ENCODE results near the gene TMEM259.

GRCh38 chr19:1015782-1016646 is 4.9 kb downstream of the TMEM259 start:
- TF ChIP-seq GATA2 (IDR thresholded peaks at IDR 0.05; ENCODE audit: low read depth, low read length) (no peak), GATA3 (IDR thresholded peaks at IDR 0.05; ENCODE audit: low read depth, low read length) (no peak)
